Endothelial cell of coronary artery (primary cell): ENCODE results near the gene DUOXA1. TPM values are rescaled to one million over a fixed set of nuclear protein-coding genes. Genes with fewer than 3 reads are reported as not detected.

ENCODE experiments used
- total RNA-seq: library from RNA; depleted of rRNA; stranded (reverse); fragments of >200 nt; gene quantifications from 2 replicates; pipeline ENCODE4 v1.2.3, GENCODE V29; 2014

DUOXA1 gene, protein sequence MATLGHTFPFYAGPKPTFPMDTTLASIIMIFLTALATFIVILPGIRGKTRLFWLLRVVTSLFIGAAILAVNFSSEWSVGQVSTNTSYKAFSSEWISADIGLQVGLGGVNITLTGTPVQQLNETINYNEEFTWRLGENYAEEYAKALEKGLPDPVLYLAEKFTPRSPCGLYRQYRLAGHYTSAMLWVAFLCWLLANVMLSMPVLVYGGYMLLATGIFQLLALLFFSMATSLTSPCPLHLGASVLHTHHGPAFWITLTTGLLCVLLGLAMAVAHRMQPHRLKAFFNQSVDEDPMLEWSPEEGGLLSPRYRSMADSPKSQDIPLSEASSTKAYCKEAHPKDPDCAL
- total RNA-seq: not detected in 2 replicates

DNA sequence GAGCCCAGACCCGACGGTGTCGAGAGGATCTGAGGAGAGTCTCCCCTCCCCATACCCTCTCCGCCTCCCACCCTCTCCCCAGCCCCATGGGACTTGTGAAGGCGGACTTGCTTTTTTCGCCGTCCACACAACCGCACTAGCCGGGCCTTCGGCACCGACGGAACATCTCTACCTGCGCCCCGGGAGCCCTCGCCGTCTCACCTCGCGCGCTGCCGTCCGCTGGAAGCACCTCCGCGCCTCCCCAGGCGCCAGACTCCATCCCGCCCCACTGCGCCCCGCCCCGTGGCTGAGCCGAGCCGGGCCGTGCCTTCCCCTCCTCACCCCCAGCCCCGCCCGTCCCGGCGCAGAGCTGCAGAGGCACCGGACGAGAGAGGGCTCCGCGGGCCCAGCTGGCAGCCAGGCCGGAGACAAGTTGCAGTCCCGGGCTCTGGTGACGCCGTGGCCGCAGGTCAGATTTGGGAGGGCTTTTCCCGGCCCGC is at the start of gene DUOXA1, which contains the start of gene DUOX1:
DUOXA1 (minus strand) TSS at position 229 of the 479 bp plus-strand sequence. CDS start 6,865 bp downstream, outside the sequence.
DUOX1 (plus strand) TSS at position 344 of the 479 bp plus-strand sequence. CDS start 1,973 bp downstream, outside the sequence.

DNA sequence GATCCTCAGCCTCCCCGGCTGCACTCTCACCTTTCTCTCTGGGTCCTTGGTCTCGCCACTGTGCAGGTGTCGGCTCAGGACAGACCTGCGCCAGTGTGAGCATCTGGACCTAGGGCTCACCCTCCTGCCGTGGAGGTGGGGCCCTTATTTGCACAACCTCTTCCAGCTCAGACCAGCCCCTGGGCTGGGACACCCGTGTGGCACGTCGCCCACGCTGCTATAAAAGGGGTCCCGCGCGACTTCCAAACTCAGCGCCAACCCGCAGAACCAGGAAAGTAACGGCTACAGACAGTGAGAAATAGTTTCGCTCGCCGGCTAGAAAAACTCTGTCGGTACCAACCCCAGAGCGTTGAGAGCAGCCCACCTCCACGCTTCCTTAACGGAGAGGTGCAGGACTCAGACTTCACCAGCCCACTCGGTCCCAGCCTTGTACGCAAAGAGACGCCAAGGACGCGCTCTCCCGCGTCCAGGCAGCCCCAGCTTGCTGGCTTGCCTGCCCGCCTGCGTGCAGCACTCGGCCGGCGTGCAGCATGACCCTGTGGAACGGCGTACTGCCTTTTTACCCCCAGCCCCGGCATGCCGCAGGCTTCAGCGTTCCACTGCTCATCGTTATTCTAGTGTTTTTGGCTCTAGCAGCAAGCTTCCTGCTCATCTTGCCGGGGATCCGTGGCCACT is 15.5 kb downstream of the DUOXA1 start, which contains the start of the genes DUOX2 and DUOXA2:
DUOX2 (minus strand) TSS at position 97 of the 675 bp plus-strand sequence. CDS start 761 bp downstream, outside the sequence.
DUOXA2 (plus strand) TSS at position 251 of the 675 bp plus-strand sequence; CDS start at position 531, 280 bp downstream.

Other genes starting within 250 kb of the DUOXA1 start
- not detected in 2 replicates for gene TERB2, start 173.2 kb downstream of the DUOXA1 start, total RNA-seq
- 14.2 and 14.7 TPM in 2 replicates for gene SORD, start 106.7 kb downstream of the DUOXA1 start, total RNA-seq
- not detected in 2 replicates for gene DUOX2, start 15.7 kb downstream of the DUOXA1 start, total RNA-seq
- gene DUOXA2, start 15.6 kb downstream of the DUOXA1 start, total RNA-seq: not detected in 2 replicates
- gene DUOX1, start 115 bp upstream of the DUOXA1 start, total RNA-seq: not detected in 2 replicates
- gene SHF, start 58.1 kb upstream of the DUOXA1 start, total RNA-seq: 1.8 TPM in 2 replicates
- gene SLC28A2, start 122.4 kb upstream of the DUOXA1 start, total RNA-seq: not detected in 2 replicates
- 0.28 and 0.45 TPM in 2 replicates for gene GATM, start 248.7 kb upstream of the DUOXA1 start, total RNA-seq